SH-SY5Y (cell line): ENCODE measurements around the gene CADPS2.

ENCODE experiments used
- GATA2 ChIP-seq: IDR thresholded peaks from 2 replicates; pipeline ENCODE4 v1.6.1; 2011; ENCODE audit warnings: mild to moderate bottlenecking, low read depth, low read length
- GATA3 ChIP-seq: IDR thresholded peaks from 2 replicates; pipeline ENCODE4 v1.6.1; 2011; ENCODE audit warnings: low read depth, mild to moderate bottlenecking, low read length, moderate library complexity

DNA sequence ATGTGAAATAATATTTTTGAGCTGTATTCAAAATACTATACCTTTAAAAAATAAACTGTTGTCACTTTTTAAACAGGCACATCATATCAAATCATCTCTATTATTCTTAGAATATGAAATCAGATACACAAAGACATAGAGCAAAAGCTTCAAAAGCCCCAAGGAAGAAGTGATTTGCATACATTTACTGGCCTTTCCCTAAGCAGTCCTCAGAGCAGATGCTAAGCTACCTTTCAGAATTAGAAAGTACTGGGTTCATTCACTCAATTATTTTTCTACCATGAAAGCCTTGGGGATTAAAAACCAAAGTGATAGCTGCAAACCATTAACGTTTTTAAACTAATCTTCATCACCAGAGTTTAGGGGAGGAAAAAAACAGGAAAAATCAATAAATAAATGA is 127.8 kb downstream of the CADPS2 start:
- TF ChIP-seq GATA2 = no peak
- TF ChIP-seq GATA3 = no peak
